Right lobe of liver (tissue), 4 donors: ENCODE data around the gene ESF1.

Experiments
- POLR2A ChIP-seq: fragments of 450-650 bp; IDR thresholded peaks from one replicate; pipeline ENCODE4 v1.6.1; 2017; ENCODE audit warnings: antibody characterized with exemption, mild to moderate bottlenecking
- TF ChIP-seq, protein P1 (sequence below), 4 donors: fragments of 200-600 bp in 3 of 4; fragments of 450-650 bp in 1 of 4; IDR thresholded peaks; one replicate each; pipeline versions ENCODE4 v1.5.1 to v1.8.0; 2016 to 2022; ENCODE audit warnings: antibody characterized with exemption in 4 of 4, mild to moderate bottlenecking in 2 of 4
- donor health status: DM: no; HTN: no; CAD: no.
- donor health status: DM: no; HTN: no; CAD: no.
- donor health status: DM: no; HTN: yes; CAD: no.

DNA sequence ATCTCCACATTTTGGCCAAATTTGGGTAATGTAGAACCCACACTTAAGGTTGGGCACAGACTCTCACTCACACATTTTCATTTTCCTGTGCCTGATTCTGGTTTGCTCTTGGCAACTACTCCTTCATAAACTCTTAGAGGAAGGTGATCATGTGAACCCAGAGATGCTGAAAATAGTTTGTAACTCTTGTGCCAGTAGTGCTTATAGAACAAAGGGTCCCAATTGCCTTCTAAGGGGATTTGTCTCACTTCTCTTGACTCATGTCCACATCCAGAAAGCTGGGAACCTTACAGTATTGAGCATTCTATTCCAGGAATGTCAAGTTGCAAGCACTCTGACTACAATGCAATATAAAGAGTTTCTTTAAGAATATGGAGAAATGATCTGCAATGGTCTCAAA lies 84.0 kb downstream of the ESF1 start:
- TF ChIP-seq, protein P1, sequence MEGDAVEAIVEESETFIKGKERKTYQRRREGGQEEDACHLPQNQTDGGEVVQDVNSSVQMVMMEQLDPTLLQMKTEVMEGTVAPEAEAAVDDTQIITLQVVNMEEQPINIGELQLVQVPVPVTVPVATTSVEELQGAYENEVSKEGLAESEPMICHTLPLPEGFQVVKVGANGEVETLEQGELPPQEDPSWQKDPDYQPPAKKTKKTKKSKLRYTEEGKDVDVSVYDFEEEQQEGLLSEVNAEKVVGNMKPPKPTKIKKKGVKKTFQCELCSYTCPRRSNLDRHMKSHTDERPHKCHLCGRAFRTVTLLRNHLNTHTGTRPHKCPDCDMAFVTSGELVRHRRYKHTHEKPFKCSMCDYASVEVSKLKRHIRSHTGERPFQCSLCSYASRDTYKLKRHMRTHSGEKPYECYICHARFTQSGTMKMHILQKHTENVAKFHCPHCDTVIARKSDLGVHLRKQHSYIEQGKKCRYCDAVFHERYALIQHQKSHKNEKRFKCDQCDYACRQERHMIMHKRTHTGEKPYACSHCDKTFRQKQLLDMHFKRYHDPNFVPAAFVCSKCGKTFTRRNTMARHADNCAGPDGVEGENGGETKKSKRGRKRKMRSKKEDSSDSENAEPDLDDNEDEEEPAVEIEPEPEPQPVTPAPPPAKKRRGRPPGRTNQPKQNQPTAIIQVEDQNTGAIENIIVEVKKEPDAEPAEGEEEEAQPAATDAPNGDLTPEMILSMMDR (IDR thresholded peaks at IDR 0.05): no peak
- no peak for TF ChIP-seq POLR2A
